ENCODE results near the gene CELSR3.

GRCh38 chr3:48702320-48702920, 39.7 kb upstream of the CELSR3 start:
- TF ChIP-seq RAD21 (IDR thresholded peaks at IDR 0.05) (no peak), ATF3 (IDR thresholded peaks at IDR 0.05) (no peak), CTCF (IDR thresholded peaks at IDR 0.05; ENCODE audit: low read depth, low read length, missing input control) (no peak), REST (IDR thresholded peaks at IDR 0.05) (no peak), TAF1 (conservative IDR thresholded peaks at IDR 0.05) (no peak), GABPA (IDR thresholded peaks at IDR 0.05 in 1 of 2, conservative IDR thresholded peaks at IDR 0.05 in 1 of 2) (no peak), MAX (IDR thresholded peaks at IDR 0.05) (no peak), HNF4G (IDR thresholded peaks at IDR 0.05) (no peak), ZBTB33 (IDR thresholded peaks at IDR 0.05) (no peak), JUND (IDR thresholded peaks at IDR 0.05) (no peak), RXRA (IDR thresholded peaks at IDR 0.05) (no peak), YY1 (IDR thresholded peaks at IDR 0.05) (no peak)
